B cell (primary cell): ENCODE data around the gene ALS2CL. TPM values are rescaled to one million over a fixed set of nuclear protein-coding genes. Genes with fewer than 3 reads are reported as not detected.

Experiments used
- ATAC-seq: fragments of 200-7000 bp; cut with Tn5 transposase; one replicate; pipeline ENCODE4 v1.10.0; 2021; ENCODE audit warnings: low read depth, mild to moderate bottlenecking, moderate number of reproducible peaks, moderate library complexity
- CTCF ChIA-PET: fragments of 350-600 bp; sonication (Branson Sonifier 250); formaldehyde crosslinking; loops from one replicate; lab custom pipeline; 2021; ENCODE audit warnings: antibody characterized with exemption, inconsistent platforms; lab: Charles Lee
- POLR2A ChIA-PET: fragments of 350-600 bp; sonication (Branson Sonifier 250); formaldehyde crosslinking; loops from one replicate; lab custom pipeline; 2021; ENCODE audit warnings: antibody characterized with exemption; lab: Charles Lee
- DNase-seq: peaks from one replicate; pipeline ENCODE4 v3.0.0; 2013
- H2AFZ ChIP-seq: 2 replicates; pipeline ENCODE4 v1.6.1; 2012; ENCODE audit warnings: mild to moderate bottlenecking, low read depth, low read length; ENCODE audit not compliant: insufficient read depth, poor library complexity, severe bottlenecking
- H3K27ac ChIP-seq, 2 donors: 1 replicate in 1 of 2; 2 replicates in 1 of 2; pipeline ENCODE4 v1.5.1; 2012 to 2013; ENCODE audit warnings: low read length in 2 of 2, mild to moderate bottlenecking in 2 of 2, moderate library complexity in 1 of 2
- H3K27me3 ChIP-seq, 4 experiments: fragments of 200-600 bp in 1 of 4; sonication (generic) in 1 of 4; replicated peaks in 1 of 4; 1 replicate in 2 of 4; 2 replicates in 2 of 4; pipeline versions ENCODE4 v1.6.1 to v1.7.0; 2013 to 2016; ENCODE audit warnings: low read length in 3 of 4, mild to moderate bottlenecking in 2 of 4, mixed read lengths in 1 of 4, moderate library complexity in 1 of 4; ENCODE audit not compliant: insufficient read depth in 4 of 4, control insufficient read depth in 3 of 4; ENCODE audit errors: control extremely low read depth in 1 of 4
- H3K36me3 ChIP-seq, 2 experiments: replicated peaks in 1 of 2; 1 replicate in 1 of 2; 2 replicates in 1 of 2; pipeline versions ENCODE4 v1.6.1 to v1.7.1; 2013; ENCODE audit warnings: low read length in 1 of 2; ENCODE audit not compliant: insufficient read depth in 2 of 2, control insufficient read depth in 1 of 2; ENCODE audit errors: control extremely low read depth in 1 of 2, extremely low read depth in 1 of 2
- H3K4me1 ChIP-seq, 2 donors: fragments of 200-600 bp in 1 of 2; sonication (generic) in 1 of 2; 1 replicate in 1 of 2; 2 replicates in 1 of 2; pipeline versions ENCODE4 v1.5.1 to v1.6.1; 2013 to 2017; ENCODE audit warnings: low read length in 2 of 2; ENCODE audit not compliant: control insufficient read depth in 2 of 2, insufficient read depth in 2 of 2
- H3K4me2 ChIP-seq: replicated peaks from 2 replicates; pipeline ENCODE3; 2012; ENCODE audit warnings: mild to moderate bottlenecking, low read depth, low read length; ENCODE audit not compliant: poor library complexity, severe bottlenecking
- H3K4me3 ChIP-seq, 5 experiments: fragments of 200-600 bp in 1 of 5; sonication (generic) in 1 of 5; 1 replicate in 3 of 5; 2 replicates in 2 of 5; pipeline versions ENCODE4 v1.5.1 to v1.7.0; 2011 to 2016; ENCODE audit warnings: low read length in 4 of 5, mild to moderate bottlenecking in 4 of 5, low read depth in 2 of 5, control low read depth in 1 of 5, moderate library complexity in 1 of 5; ENCODE audit not compliant: insufficient read depth in 1 of 5; ENCODE audit errors: control extremely low read depth in 1 of 5, extremely low read depth in 1 of 5
- H3K79me2 ChIP-seq: fragments of 200-600 bp; sonication (generic); one replicate; pipeline ENCODE4 v1.6.0; 2016; ENCODE audit warnings: low read length; ENCODE audit not compliant: control insufficient read depth, insufficient read depth
- H3K9ac ChIP-seq: fragments of 200-600 bp; sonication (generic); 2 replicates; pipeline ENCODE4 v1.6.1; 2017; ENCODE audit warnings: mild to moderate bottlenecking, low read length, moderate library complexity
- H3K9me3 ChIP-seq, 3 donors: one replicate each; pipeline versions ENCODE4 v1.6.1 to v1.7.1; 2013; ENCODE audit warnings: low read length in 2 of 3; ENCODE audit not compliant: control insufficient read depth in 2 of 3, insufficient read depth in 1 of 3; ENCODE audit errors: control extremely low read depth in 1 of 3
- H4K20me1 ChIP-seq: 2 replicates; pipeline ENCODE4 v1.6.0; 2012; ENCODE audit warnings: mild to moderate bottlenecking, low read length; ENCODE audit not compliant: insufficient read depth, control insufficient read depth, poor library complexity, severe bottlenecking
- H3K27ac Mint-ChIP-seq: one replicate; pipeline ENCODE4 v1.8.0; 2021; ENCODE audit warnings: mixed read lengths
- H3K27me3 Mint-ChIP-seq: one replicate; pipeline ENCODE4 v1.8.0; 2021; ENCODE audit warnings: mixed read lengths
- H3K4me1 Mint-ChIP-seq: one replicate; pipeline ENCODE4 v1.8.0; 2021; ENCODE audit warnings: mixed read lengths
- H3K4me3 Mint-ChIP-seq: one replicate; pipeline ENCODE4 v1.8.0; 2021; ENCODE audit warnings: mixed read lengths
- H3K9me3 Mint-ChIP-seq: one replicate; pipeline ENCODE4 v1.8.0; 2022; ENCODE audit warnings: mixed read lengths; ENCODE audit not compliant: insufficient read depth
- CTCF ChIP-seq: fragments of 200-600 bp; IDR thresholded peaks from one replicate; pipeline ENCODE4 v1.8.0; 2022; ENCODE audit warnings: antibody characterized with exemption, mild to moderate bottlenecking
- EZH2 ChIP-seq: IDR thresholded peaks from 2 replicates; pipeline ENCODE4 v1.6.1; 2012; ENCODE audit warnings: borderline replicate concordance, low read depth, mild to moderate bottlenecking, moderate library complexity, low read length; ENCODE audit not compliant: insufficient read depth, poor library complexity, severe bottlenecking
- WGBS: methylation state at CpG from one replicate; pipeline ENCODE4 v1.1.5; 2013; ENCODE audit warnings: missing lambda C conversion rate; ENCODE audit not compliant: insufficient coverage; 5-methylcytosine and 5-hydroxymethylcytosine counted together
- intact Hi-C: fragments of 100-400 bp; cut with micrococcal nuclease; formaldehyde crosslinking; loops from one replicate; pipeline ENCODE4 v1.10.0; 2022
- polyA plus RNA-seq: library from polyadenylated mRNA; depleted of rRNA; stranded (reverse); fragments of >200 nt; gene quantifications from 2 replicates; pipeline ENCODE4 v1.2.3, GENCODE V29; 2012
- total RNA-seq, 2 donors: library from RNA; stranded (reverse); fragments of 120-200 nt in 1 of 2; gene quantifications; 1 replicate in 1 of 2; 2 replicates in 1 of 2; pipeline versions ENCODE4 v1.2.3 to v1.2.4, GENCODE V29; 2013 to 2022

ALS2CL gene
- total and polyA plus RNA-seq, 2 donors (not counting 1 experiment from before 2014, with no cell fraction given), result 0.22 to 0.30 TPM

GRCh38 chr3:46665763-46666452 is 27.6 kb downstream of the ALS2CL start:
- Histone ChIP-seq H3K4me2 (no peak overlapping the region), H2AFZ (no peak overlapping the region), H3K27ac (no peak overlapping the region), H3K79me2 (no peaks in the 10 kb centered on the region), H3K27me3 (peaks cover 0 to 3% (median 0%) of the 10 kb centered on the region in 4 experiments), H3K9me3 (no peaks in the 10 kb centered on the region), H3K4me3 (no peak overlapping the region), H3K36me3 (no peaks in the 10 kb centered on the region), H3K4me1 (no peaks in the 10 kb centered on the region), H3K9ac (no peak overlapping the region), H4K20me1 (no peaks in the 10 kb centered on the region)
- Mint-ChIP-seq H3K27ac (no peak overlapping the region), H3K9me3 (no peaks in the 10 kb centered on the region), H3K4me1 (peaks cover 3% of the 10 kb centered on the region), H3K4me3 (no peak overlapping the region), H3K27me3 (peaks cover 11% of the 10 kb centered on the region)
- WGBS, result 74% methylated on average over 8 of the region's 9 CpGs
- CTCF ChIA-PET, result no interaction called here
- POLR2A ChIA-PET, result interaction anchor here (0.6 kb wide), 1 partner anchor 1116 kb away, joined by 3 read pairs; no protein-coding TSS in a partner anchor
- DNase-seq (no peak), ATAC-seq (no peak)
- intact Hi-C loops, result no loop called here
- TF ChIP-seq CTCF (no peak), EZH2 (no peak)
